Liver (tissue), 9 donors: Measurements from ENCODE around the gene RAB11FIP5. TPM values are rescaled to one million over a fixed set of nuclear protein-coding genes. Genes with fewer than 3 reads are reported as not detected.

Experiments
- DNase-seq: peaks from one replicate; pipeline ENCODE4 v3.0.0-alpha.2; 2017; ENCODE audit warnings: low spot score
- H3K27ac ChIP-seq, 2 donors: one replicate each; pipeline ENCODE4 v1.7.0; 2013; ENCODE audit warnings: inconsistent platforms in 2 of 2, low read length in 2 of 2, control low read depth in 1 of 2, low read depth in 1 of 2, mild to moderate bottlenecking in 1 of 2
- H3K27me3 ChIP-seq, 4 donors: one replicate each; pipeline versions ENCODE4 v1.6.1 to v1.7.0; 2013; ENCODE audit warnings: low read length in 3 of 4, inconsistent platforms in 1 of 4, mild to moderate bottlenecking in 1 of 4, moderate library complexity in 1 of 4; ENCODE audit not compliant: control insufficient read depth in 4 of 4, insufficient read depth in 4 of 4
- H3K36me3 ChIP-seq, 4 donors: one replicate each; pipeline versions ENCODE4 v1.6.1 to v1.7.0; 2013; ENCODE audit warnings: low read length in 3 of 4, mild to moderate bottlenecking in 3 of 4, low read depth in 1 of 4, moderate library complexity in 1 of 4; ENCODE audit not compliant: control insufficient read depth in 4 of 4, insufficient read depth in 3 of 4
- H3K4me1 ChIP-seq, 4 donors: one replicate each; pipeline versions ENCODE4 v1.6.1 to v1.7.0; 2013; ENCODE audit warnings: low read length in 3 of 4, mild to moderate bottlenecking in 3 of 4, moderate library complexity in 1 of 4; ENCODE audit not compliant: control insufficient read depth in 4 of 4, insufficient read depth in 4 of 4
- H3K4me3 ChIP-seq, 3 donors: one replicate each; pipeline versions ENCODE4 v1.6.1 to v1.7.0; 2013; ENCODE audit warnings: low read length in 3 of 3, control low read depth in 1 of 3, low read depth in 1 of 3, mild to moderate bottlenecking in 1 of 3
- H3K9ac ChIP-seq, 2 donors: one replicate each; pipeline ENCODE4 v1.7.0; 2013; ENCODE audit warnings: low read length in 2 of 2, mild to moderate bottlenecking in 2 of 2, moderate library complexity in 2 of 2, control low read depth in 1 of 2, low read depth in 1 of 2
- H3K9me3 ChIP-seq, 4 donors: one replicate each; pipeline versions ENCODE4 v1.6.1 to v1.7.0; 2013; ENCODE audit warnings: low read length in 3 of 4; ENCODE audit not compliant: control insufficient read depth in 4 of 4
- FOXA1 ChIP-seq: IDR thresholded peaks from 2 replicates; pipeline ENCODE4 v1.6.1; 2016; ENCODE audit warnings: antibody characterized with exemption
- FOXA2 ChIP-seq: IDR thresholded peaks from 2 replicates; pipeline ENCODE4 v1.6.1; 2016; ENCODE audit warnings: antibody characterized with exemption
- GABPA ChIP-seq, 2 donors: IDR thresholded peaks in 1 of 2; conservative IDR thresholded peaks in 1 of 2; 2 replicates each; pipeline ENCODE4 v1.6.1; 2016; ENCODE audit warnings: antibody characterized with exemption in 2 of 2, mild to moderate bottlenecking in 1 of 2, moderate library complexity in 1 of 2
- HNF4A ChIP-seq, 2 donors: conservative IDR thresholded peaks; 2 replicates each; pipeline ENCODE4 v1.6.1; 2016; ENCODE audit warnings: antibody characterized with exemption in 2 of 2, mild to moderate bottlenecking in 2 of 2
- HNF4G ChIP-seq: IDR thresholded peaks from 2 replicates; pipeline ENCODE4 v1.6.1; 2016; ENCODE audit warnings: antibody characterized with exemption
- MAX ChIP-seq: IDR thresholded peaks from 2 replicates; pipeline ENCODE4 v1.6.1; 2016; ENCODE audit warnings: antibody characterized with exemption
- NR2F2 ChIP-seq: IDR thresholded peaks from 2 replicates; pipeline ENCODE4 v1.6.1; 2016; ENCODE audit warnings: antibody characterized with exemption
- RAD21 ChIP-seq, 2 donors: IDR thresholded peaks; 2 replicates each; pipeline ENCODE4 v1.6.1; 2016; ENCODE audit warnings: antibody characterized with exemption in 2 of 2, mild to moderate bottlenecking in 2 of 2
- RXRA ChIP-seq, 2 donors: IDR thresholded peaks; 2 replicates each; pipeline ENCODE4 v1.6.1; 2017 to 2018; ENCODE audit warnings: antibody characterized with exemption in 2 of 2, mild to moderate bottlenecking in 1 of 2
- SP1 ChIP-seq: IDR thresholded peaks from 2 replicates; pipeline ENCODE4 v1.6.1; 2018; ENCODE audit warnings: antibody characterized with exemption, mild to moderate bottlenecking
- YY1 ChIP-seq: IDR thresholded peaks from 2 replicates; pipeline ENCODE4 v1.6.1; 2016; ENCODE audit warnings: antibody characterized with exemption, mild to moderate bottlenecking
- ZBTB33 ChIP-seq: IDR thresholded peaks from 2 replicates; pipeline ENCODE4 v1.6.1; 2016; ENCODE audit warnings: antibody characterized with exemption
- WGBS: extraction: QIAGEN DNeasy Blood & Tissue Kit; methylation state at CpG from one replicate; pipeline ENCODE4 v1.1.7; 2013; 5-methylcytosine and 5-hydroxymethylcytosine counted together
- polyA plus RNA-seq, 2 donors: library from polyadenylated mRNA; stranded (reverse) in 1 of 2; unstranded in 1 of 2; fragments of 200-250 nt in 1 of 2; fragments of >200 nt in 1 of 2; fragmentation: Nextera tagmentation in 1 of 2; extraction: Ambion mirVana in 1 of 2; gene quantifications; one replicate each; pipeline versions ENCODE4 v1.2.1 to v1.2.3, GENCODE V29; 2013 to 2015
- total RNA-seq, 2 donors: library from RNA; depleted of rRNA; stranded (reverse); fragments of >200 nt; gene quantifications; one replicate each; pipeline ENCODE4 v1.2.3, GENCODE V29; 2014
- TF ChIP-seq, protein P1 (sequence below): fragments of 150-350 bp; IDR thresholded peaks from 2 replicates; pipeline ENCODE4 v1.5.1; 2017; ENCODE audit warnings: improper control_type of control experiment, low read depth, low read length; ENCODE audit not compliant: missing input control
- TF ChIP-seq, protein P2 (sequence below): IDR thresholded peaks from 2 replicates; pipeline ENCODE4 v1.6.1; 2016; ENCODE audit warnings: antibody characterized with exemption, mild to moderate bottlenecking
- TF ChIP-seq, protein P3 (sequence below): IDR thresholded peaks from 2 replicates; pipeline ENCODE4 v1.6.1; 2016; ENCODE audit warnings: antibody characterized with exemption
- donor health status: healthy.
- donor health status: healthy.
- donor health status: healthy.
- donor health status: healthy.
- donor health status: healthy.

RAB11FIP5 gene
- total and polyA plus RNA-seq, 4 donors: 2.8 to 8.1 (median 5.4) TPM

DNA sequence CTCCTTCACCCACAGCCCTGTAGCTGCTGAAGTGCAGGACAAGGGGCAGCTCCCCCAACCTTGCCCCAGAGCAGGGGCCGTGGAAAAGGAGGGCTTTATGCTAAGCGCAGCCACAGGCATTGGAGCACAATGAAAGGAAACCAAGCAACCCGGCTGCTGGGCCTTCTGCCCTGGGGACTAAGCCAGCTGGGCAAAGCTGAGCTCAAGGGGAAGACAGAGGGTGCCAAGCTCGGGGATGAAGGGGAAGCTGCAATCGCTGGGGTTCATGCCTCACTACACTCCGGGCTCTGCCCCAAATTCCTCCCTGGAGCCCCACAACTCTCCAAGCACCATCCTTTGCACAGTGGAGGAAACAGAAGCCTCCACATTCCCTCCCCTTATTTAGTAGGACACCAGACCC is 53.6 kb downstream of the RAB11FIP5 start:
- WGBS: 86% methylated on average over 6 of the region's 6 CpGs
- Histone ChIP-seq H3K36me3 (peaks cover 3 to 24% (median 21%) of the 10 kb centered on the region in 4 donors), H3K9me3 (peaks cover 0 to 5% (median under 1%) of the 10 kb centered on the region in 4 donors), H3K4me1 (peaks cover 0 to 21% (median 8%) of the 10 kb centered on the region in 4 donors), H3K4me3 (no peak overlapping the region), H3K27ac (no peak overlapping the region), H3K9ac (no peak overlapping the region), H3K27me3 (no peaks in the 10 kb centered on the region)
- DNase-seq: no peak
- TF ChIP-seq MAX (no peak), NR2F2 (no peak), GABPA (IDR thresholded peaks at IDR 0.05 in 1 of 2, conservative IDR thresholded peaks at IDR 0.05 in 1 of 2) (no peak), FOXA2 (no peak), SP1 (no peak), FOXA1 (no peak), RAD21 (IDR thresholded peaks at IDR 0.05) (no peak), YY1 (no peak)
- TF ChIP-seq, protein P1, sequence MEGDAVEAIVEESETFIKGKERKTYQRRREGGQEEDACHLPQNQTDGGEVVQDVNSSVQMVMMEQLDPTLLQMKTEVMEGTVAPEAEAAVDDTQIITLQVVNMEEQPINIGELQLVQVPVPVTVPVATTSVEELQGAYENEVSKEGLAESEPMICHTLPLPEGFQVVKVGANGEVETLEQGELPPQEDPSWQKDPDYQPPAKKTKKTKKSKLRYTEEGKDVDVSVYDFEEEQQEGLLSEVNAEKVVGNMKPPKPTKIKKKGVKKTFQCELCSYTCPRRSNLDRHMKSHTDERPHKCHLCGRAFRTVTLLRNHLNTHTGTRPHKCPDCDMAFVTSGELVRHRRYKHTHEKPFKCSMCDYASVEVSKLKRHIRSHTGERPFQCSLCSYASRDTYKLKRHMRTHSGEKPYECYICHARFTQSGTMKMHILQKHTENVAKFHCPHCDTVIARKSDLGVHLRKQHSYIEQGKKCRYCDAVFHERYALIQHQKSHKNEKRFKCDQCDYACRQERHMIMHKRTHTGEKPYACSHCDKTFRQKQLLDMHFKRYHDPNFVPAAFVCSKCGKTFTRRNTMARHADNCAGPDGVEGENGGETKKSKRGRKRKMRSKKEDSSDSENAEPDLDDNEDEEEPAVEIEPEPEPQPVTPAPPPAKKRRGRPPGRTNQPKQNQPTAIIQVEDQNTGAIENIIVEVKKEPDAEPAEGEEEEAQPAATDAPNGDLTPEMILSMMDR: no peak

GRCh38 chr2:73054980-73055379 is 57.8 kb downstream of the RAB11FIP5 start:
- TF ChIP-seq, protein P2, sequence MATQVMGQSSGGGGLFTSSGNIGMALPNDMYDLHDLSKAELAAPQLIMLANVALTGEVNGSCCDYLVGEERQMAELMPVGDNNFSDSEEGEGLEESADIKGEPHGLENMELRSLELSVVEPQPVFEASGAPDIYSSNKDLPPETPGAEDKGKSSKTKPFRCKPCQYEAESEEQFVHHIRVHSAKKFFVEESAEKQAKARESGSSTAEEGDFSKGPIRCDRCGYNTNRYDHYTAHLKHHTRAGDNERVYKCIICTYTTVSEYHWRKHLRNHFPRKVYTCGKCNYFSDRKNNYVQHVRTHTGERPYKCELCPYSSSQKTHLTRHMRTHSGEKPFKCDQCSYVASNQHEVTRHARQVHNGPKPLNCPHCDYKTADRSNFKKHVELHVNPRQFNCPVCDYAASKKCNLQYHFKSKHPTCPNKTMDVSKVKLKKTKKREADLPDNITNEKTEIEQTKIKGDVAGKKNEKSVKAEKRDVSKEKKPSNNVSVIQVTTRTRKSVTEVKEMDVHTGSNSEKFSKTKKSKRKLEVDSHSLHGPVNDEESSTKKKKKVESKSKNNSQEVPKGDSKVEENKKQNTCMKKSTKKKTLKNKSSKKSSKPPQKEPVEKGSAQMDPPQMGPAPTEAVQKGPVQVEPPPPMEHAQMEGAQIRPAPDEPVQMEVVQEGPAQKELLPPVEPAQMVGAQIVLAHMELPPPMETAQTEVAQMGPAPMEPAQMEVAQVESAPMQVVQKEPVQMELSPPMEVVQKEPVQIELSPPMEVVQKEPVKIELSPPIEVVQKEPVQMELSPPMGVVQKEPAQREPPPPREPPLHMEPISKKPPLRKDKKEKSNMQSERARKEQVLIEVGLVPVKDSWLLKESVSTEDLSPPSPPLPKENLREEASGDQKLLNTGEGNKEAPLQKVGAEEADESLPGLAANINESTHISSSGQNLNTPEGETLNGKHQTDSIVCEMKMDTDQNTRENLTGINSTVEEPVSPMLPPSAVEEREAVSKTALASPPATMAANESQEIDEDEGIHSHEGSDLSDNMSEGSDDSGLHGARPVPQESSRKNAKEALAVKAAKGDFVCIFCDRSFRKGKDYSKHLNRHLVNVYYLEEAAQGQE: no peak
- TF ChIP-seq GABPA (IDR thresholded peaks at IDR 0.05 in 1 of 2, conservative IDR thresholded peaks at IDR 0.05 in 1 of 2) (no peak), NR2F2 (no peak), RAD21 (IDR thresholded peaks at IDR 0.05) (no peak), HNF4A (conservative IDR thresholded peaks at IDR 0.05) (no peak), FOXA1 (no peak), HNF4G (no peak), YY1 (no peak), ZBTB33 (no peak), MAX (no peak), RXRA (IDR thresholded peaks at IDR 0.05) (no peak), FOXA2 (no peak), SP1 (no peak)
- TF ChIP-seq, protein P3, sequence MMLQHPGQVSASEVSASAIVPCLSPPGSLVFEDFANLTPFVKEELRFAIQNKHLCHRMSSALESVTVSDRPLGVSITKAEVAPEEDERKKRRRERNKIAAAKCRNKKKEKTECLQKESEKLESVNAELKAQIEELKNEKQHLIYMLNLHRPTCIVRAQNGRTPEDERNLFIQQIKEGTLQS: no peak
- TF ChIP-seq, protein P1: no peak
- Histone ChIP-seq H3K9me3 (peaks cover 0 to 5% (median under 1%) of the 10 kb centered on the region in 4 donors), H3K4me3 (no peak overlapping the region), H3K36me3 (peaks cover 3 to 31% (median 25%) of the 10 kb centered on the region in 4 donors), H3K27ac (no peak overlapping the region), H3K9ac (no peak overlapping the region), H3K27me3 (no peaks in the 10 kb centered on the region), H3K4me1 (peaks cover 0 to 6% (median 2%) of the 10 kb centered on the region in 4 donors)
- WGBS: 86% methylated on average over 5 of the region's 5 CpGs
- no peak for DNase-seq
